Vagina (tissue), 2 donors: ENCODE measurements around the gene FAM3C. TPM values are rescaled to one million over a fixed set of nuclear protein-coding genes. Genes with fewer than 3 reads are reported as not detected.

Experiments used
- DNase-seq, 2 donors: peaks; one replicate each; pipeline ENCODE4 v3.0.0-alpha.2; 2017; ENCODE audit errors: extremely low spot score in 2 of 2
- H3K27ac ChIP-seq: fragments of 200-600 bp; sonication (generic); one replicate; pipeline ENCODE4 v1.5.1; 2019
- H3K27me3 ChIP-seq: fragments of 200-600 bp; sonication (generic); one replicate; pipeline ENCODE4 v1.5.1; 2019
- H3K36me3 ChIP-seq, 2 donors: fragments of 200-600 bp; sonication (generic); one replicate each; pipeline ENCODE4 v1.5.1; 2017 to 2019
- H3K4me1 ChIP-seq: fragments of 200-600 bp; sonication (generic); one replicate; pipeline ENCODE4 v1.5.1; 2019
- H3K4me3 ChIP-seq, 2 donors: fragments of 200-600 bp; sonication (generic); 1 replicate in 1 of 2; 2 replicates in 1 of 2; pipeline ENCODE4 v1.5.1; 2016 to 2019
- H3K9me3 ChIP-seq: fragments of 200-600 bp; sonication (generic); one replicate; pipeline ENCODE4 v1.5.1; 2019
- POLR2A ChIP-seq, 2 donors: fragments of 450-650 bp; IDR thresholded peaks; one replicate each; pipeline ENCODE4 v1.6.1; 2017; ENCODE audit warnings: antibody characterized with exemption in 2 of 2, mild to moderate bottlenecking in 2 of 2, moderate library complexity in 2 of 2
- POLR2AphosphoS5 ChIP-seq, 2 donors: sonication (generic); formaldehyde crosslinking; IDR thresholded peaks; one replicate each; pipeline ENCODE4 v1.9.0; 2017; ENCODE audit warnings: antibody characterized with exemption in 2 of 2, mild to moderate bottlenecking in 2 of 2, low read depth in 1 of 2; ENCODE audit not compliant: insufficient read depth in 1 of 2
- intact Hi-C: fragments of 100-400 bp; cut with DNase I; formaldehyde crosslinking; loops from one replicate; pipeline ENCODE4 v1.15.1; 2023
- total RNA-seq: library from RNA; depleted of rRNA; stranded (reverse); fragments of >200 nt; gene quantifications from one replicate; pipeline ENCODE4 v1.2.3, GENCODE V29; 2016
- TF ChIP-seq, protein P1 (sequence below), 3 experiments: fragments of 450-650 bp in 2 of 3; fragments of 200-600 bp in 1 of 3; sonication (generic) in 1 of 3; IDR thresholded peaks; one replicate each; pipeline ENCODE4 v1.5.1; 2017 to 2019; ENCODE audit warnings: antibody characterized with exemption in 3 of 3, mild to moderate bottlenecking in 2 of 3, moderate library complexity in 2 of 3

FAM3C gene
- total RNA-seq, 1 donor from 2014 or later = 36.1 TPM

DNA sequence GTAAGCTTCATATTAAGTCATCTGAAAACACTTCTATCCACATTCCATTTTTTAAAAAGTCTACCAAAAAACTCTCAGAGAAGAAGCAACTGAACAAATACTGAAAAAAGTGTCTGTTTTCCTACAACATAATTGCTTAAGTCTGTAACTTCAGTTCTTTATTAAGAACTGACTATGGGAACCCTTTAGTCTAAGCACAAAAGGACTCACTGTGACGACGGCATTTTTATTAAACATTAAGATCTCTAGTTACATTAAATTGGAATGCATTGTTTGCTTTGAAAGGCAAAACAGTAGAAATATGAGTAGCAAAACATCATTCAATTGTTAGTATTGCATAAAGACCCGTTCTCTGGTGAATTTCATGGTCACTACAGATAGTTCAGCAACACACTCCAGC is 5.8 kb upstream of the FAM3C start:
- intact Hi-C loops = no loop called here
- TF ChIP-seq POLR2AphosphoS5 (IDR thresholded peaks at IDR 0.05; ENCODE audit: insufficient read depth in 1 of 2, low read depth in 1 of 2) = no peak
- TF ChIP-seq POLR2A (IDR thresholded peaks at IDR 0.05) = no peak
- TF ChIP-seq, protein P1, sequence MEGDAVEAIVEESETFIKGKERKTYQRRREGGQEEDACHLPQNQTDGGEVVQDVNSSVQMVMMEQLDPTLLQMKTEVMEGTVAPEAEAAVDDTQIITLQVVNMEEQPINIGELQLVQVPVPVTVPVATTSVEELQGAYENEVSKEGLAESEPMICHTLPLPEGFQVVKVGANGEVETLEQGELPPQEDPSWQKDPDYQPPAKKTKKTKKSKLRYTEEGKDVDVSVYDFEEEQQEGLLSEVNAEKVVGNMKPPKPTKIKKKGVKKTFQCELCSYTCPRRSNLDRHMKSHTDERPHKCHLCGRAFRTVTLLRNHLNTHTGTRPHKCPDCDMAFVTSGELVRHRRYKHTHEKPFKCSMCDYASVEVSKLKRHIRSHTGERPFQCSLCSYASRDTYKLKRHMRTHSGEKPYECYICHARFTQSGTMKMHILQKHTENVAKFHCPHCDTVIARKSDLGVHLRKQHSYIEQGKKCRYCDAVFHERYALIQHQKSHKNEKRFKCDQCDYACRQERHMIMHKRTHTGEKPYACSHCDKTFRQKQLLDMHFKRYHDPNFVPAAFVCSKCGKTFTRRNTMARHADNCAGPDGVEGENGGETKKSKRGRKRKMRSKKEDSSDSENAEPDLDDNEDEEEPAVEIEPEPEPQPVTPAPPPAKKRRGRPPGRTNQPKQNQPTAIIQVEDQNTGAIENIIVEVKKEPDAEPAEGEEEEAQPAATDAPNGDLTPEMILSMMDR (IDR thresholded peaks at IDR 0.05) = no peak

DNA sequence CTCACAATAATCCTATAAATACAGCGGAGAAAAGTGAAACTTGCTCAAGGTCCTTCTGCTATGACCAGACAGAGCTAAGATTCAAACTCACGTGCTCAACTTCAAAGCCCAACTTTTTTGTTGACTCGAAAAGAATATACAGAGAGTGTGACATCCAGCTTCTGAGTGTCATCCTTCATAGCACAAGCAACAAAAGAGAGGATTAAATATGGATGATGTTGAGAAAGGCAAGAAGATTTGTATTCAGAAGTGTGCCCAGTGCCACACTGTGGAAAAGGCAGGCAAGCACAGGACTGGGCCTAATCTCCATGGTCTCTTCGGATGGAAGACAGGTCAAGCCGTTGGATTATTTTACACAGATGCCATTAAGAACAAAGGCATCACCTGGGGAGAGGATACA is 2.1 kb upstream of the FAM3C start:
- TF ChIP-seq POLR2AphosphoS5 (IDR thresholded peaks at IDR 0.05; ENCODE audit: insufficient read depth in 1 of 2, low read depth in 1 of 2) = no peak
- TF ChIP-seq, protein P1 (IDR thresholded peaks at IDR 0.05) = no peak
- no peak for TF ChIP-seq POLR2A (IDR thresholded peaks at IDR 0.05)
- no peaks in the 10 kb centered on the region for H3K9me3 ChIP-seq
- no peak for DNase-seq
- no peaks in the 10 kb centered on the region for H3K36me3 ChIP-seq
- peaks cover 18% of the 10 kb centered on the region for H3K4me1 ChIP-seq
- no peak overlapping the region for H3K4me3 ChIP-seq
- H3K27ac ChIP-seq = no peak overlapping the region
- no peaks in the 10 kb centered on the region for H3K27me3 ChIP-seq
- intact Hi-C loops = no loop called here

More for the DNA sequence above, 5.8 kb upstream of the FAM3C start:
- Histone ChIP-seq H3K4me1 (no peaks in the 10 kb centered on the region), H3K4me3 (no peak overlapping the region), H3K36me3 (no peaks in the 10 kb centered on the region), H3K27ac (no peak overlapping the region), H3K9me3 (no peaks in the 10 kb centered on the region), H3K27me3 (no peaks in the 10 kb centered on the region)
- DNase-seq = no peak

DNA sequence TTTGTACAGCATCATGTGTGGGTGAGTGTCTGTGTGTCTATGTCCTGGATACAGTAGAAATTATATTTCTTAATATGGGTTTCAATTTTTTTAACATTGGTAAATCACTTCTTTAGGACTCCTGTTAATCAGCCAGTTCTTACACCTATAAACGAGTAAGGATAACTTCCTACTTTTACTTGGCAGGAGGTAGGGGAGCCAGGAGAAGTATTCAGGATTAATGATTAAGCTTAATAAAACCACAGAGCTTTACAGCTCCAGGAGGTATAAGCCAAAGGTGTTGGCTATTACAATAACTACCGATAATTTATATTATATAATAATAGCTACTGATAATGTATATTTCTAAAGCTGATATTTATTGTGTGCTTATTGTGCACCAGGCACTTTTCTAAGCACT is 1.7 kb upstream of the FAM3C start:
- H3K4me3 ChIP-seq = no peak overlapping the region
- no peak for DNase-seq
- no peaks in the 10 kb centered on the region for H3K36me3 ChIP-seq
- no peak for TF ChIP-seq POLR2A (IDR thresholded peaks at IDR 0.05)
- TF ChIP-seq POLR2AphosphoS5 (IDR thresholded peaks at IDR 0.05; ENCODE audit: insufficient read depth in 1 of 2, low read depth in 1 of 2) = no peak
- TF ChIP-seq, protein P1 (IDR thresholded peaks at IDR 0.05) = no peak
- no peaks in the 10 kb centered on the region for H3K9me3 ChIP-seq
- peaks cover 18% of the 10 kb centered on the region for H3K4me1 ChIP-seq
- no peaks in the 10 kb centered on the region for H3K27me3 ChIP-seq
- intact Hi-C loops = no loop called here
- H3K27ac ChIP-seq = no peak overlapping the region

DNA sequence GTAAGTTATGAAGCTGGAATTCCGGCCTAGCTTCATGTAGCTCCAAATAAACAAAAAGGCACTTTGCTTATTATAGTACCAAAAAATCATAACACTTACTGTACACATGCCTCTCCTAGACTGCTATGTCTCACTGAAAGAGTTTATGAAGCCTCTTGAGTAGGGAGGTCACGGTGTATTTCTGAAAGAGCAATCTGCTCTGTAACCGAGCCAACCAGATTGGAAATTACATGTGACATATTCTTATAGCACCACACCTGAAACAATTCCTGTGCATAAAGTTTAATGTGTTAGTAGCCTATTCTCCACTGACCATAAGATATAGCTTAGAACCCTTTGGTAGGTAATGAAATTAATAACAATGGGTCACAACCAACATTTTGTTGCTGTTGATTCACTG is 1.3 kb upstream of the FAM3C start:
- Histone ChIP-seq H3K9me3 (no peaks in the 10 kb centered on the region), H3K4me1 (peaks cover 18% of the 10 kb centered on the region), H3K27me3 (no peaks in the 10 kb centered on the region), H3K27ac (no peak overlapping the region), H3K36me3 (no peaks in the 10 kb centered on the region), H3K4me3 (no peak overlapping the region)
- intact Hi-C loops = no loop called here
- no peak for DNase-seq
- TF ChIP-seq, protein P1 (IDR thresholded peaks at IDR 0.05) = no peak
- TF ChIP-seq POLR2AphosphoS5 (IDR thresholded peaks at IDR 0.05; ENCODE audit: insufficient read depth in 1 of 2, low read depth in 1 of 2) (no peak), POLR2A (IDR thresholded peaks at IDR 0.05) (no peak)

DNA sequence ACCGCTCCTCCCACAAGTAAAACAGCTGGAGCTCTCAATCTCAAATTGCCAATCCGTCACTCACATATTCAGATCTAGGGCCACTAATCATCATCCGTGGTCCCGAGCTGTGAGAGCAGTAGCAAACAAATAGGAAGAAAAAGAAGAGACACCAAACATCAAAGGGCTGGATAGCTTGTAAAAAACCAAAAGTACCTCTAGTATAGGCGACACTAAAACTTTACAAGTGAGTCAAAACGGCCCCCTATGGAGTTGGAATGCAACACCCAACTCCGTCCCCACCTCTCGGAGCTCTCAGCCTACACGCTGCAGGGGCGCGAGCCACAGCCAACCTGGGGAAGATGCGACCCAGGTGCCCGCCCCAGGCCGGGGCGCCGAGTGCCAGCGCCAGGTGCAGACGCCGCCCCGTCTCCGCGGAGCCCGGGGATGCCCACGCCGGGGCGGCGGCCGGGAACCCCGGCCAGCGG is 581 bp downstream of the FAM3C start:
- Histone ChIP-seq H3K4me1 (peaks cover 19% of the 10 kb centered on the region), H3K36me3 (no peaks in the 10 kb centered on the region), H3K4me3 (peak overlapping the region; percentile 62 to 86), H3K27me3 (no peaks in the 10 kb centered on the region), H3K9me3 (no peaks in the 10 kb centered on the region), H3K27ac (peak overlapping the region; percentile 88)
- TF ChIP-seq POLR2AphosphoS5 (IDR thresholded peaks at IDR 0.05; ENCODE audit: insufficient read depth in 1 of 2, low read depth in 1 of 2) = no peak
- TF ChIP-seq, protein P1 (IDR thresholded peaks at IDR 0.05) = no peak
- no peak for TF ChIP-seq POLR2A (IDR thresholded peaks at IDR 0.05)
- DNase-seq = no peak
- intact Hi-C loops = no loop called here
